ENCODE data around the gene GRK5.

GRCh38 chr10:119328223-119328622, 120.9 kb downstream of the GRK5 start:
- TF ChIP-seq CTCF (IDR thresholded peaks at IDR 0.05) (no peak), POLR2A (IDR thresholded peaks at IDR 0.05) (no peak)
